ENCODE results near the gene DHRS2. TPM values are rescaled to one million over a fixed set of nuclear protein-coding genes. Genes with fewer than 3 reads are reported as not detected.

DHRS2 gene
- total and polyA plus RNA-seq, 10 of the 15 experiments (the other 5 are each of a cell fraction or from before 2014, with no cell fraction given), result 0.09 to 1.8 (median 0.73) TPM; not detected in 1

DNA sequence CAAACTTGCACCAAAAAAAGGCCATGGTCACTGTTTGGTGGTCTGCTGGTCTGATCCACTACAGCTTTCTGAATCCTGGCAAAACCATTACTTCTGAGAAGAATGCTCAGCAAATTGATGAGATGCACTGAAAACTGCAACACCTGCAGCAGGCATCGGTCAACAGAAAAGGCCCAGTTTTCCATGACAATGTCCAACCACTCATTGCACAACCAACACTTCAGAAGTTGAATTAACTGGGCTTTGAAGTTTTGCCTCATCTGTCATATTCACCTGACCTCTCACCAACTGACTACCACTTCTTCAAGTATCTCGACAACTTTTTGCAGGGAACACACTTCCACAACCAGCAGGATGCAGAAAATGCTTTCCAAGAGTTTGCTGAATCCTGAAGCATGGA lies 7.0 kb upstream of the DHRS2 start (continued):
- TF ChIP-seq, protein P1, sequence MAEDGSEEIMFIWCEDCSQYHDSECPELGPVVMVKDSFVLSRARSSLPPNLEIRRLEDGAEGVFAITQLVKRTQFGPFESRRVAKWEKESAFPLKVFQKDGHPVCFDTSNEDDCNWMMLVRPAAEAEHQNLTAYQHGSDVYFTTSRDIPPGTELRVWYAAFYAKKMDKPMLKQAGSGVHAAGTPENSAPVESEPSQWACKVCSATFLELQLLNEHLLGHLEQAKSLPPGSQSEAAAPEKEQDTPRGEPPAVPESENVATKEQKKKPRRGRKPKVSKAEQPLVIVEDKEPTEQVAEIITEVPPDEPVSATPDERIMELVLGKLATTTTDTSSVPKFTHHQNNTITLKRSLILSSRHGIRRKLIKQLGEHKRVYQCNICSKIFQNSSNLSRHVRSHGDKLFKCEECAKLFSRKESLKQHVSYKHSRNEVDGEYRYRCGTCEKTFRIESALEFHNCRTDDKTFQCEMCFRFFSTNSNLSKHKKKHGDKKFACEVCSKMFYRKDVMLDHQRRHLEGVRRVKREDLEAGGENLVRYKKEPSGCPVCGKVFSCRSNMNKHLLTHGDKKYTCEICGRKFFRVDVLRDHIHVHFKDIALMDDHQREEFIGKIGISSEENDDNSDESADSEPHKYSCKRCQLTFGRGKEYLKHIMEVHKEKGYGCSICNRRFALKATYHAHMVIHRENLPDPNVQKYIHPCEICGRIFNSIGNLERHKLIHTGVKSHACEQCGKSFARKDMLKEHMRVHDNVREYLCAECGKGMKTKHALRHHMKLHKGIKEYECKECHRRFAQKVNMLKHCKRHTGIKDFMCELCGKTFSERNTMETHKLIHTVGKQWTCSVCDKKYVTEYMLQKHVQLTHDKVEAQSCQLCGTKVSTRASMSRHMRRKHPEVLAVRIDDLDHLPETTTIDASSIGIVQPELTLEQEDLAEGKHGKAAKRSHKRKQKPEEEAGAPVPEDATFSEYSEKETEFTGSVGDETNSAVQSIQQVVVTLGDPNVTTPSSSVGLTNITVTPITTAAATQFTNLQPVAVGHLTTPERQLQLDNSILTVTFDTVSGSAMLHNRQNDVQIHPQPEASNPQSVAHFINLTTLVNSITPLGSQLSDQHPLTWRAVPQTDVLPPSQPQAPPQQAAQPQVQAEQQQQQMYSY (CRISPR knock-in tag; IDR thresholded peaks at IDR 0.05), result no peak

DNA sequence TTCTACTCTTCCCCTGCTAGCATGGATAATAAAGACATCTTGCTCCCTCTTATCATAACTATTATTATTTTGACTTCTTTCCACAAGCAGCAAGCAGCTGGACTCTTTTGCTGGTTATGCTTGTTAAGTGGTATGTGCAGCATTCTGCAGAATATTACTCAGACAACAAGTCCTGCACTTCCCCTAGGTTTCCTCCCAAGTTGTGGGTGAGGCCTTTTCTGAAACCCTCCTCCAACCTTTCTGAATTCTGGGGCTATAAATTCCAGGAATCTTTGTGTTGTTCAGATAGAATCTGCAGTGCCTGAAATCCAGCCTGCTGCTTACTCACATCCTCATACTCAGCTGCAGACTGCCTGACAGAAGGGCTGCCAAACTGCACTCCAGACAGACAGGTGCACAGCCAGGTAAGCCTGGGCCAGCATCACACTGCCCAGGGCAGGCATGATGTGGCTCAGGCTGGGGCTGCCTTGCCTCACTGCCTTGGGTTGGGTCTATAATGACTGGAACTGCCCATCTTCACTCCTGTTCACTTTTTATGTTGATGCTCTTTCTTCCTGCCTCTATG lies 6.2 kb upstream of the DHRS2 start:
- no peak overlapping the region for H3K4me2 ChIP-seq (ENCODE audit: control insufficient read depth, insufficient read depth)
- intact Hi-C loops (cut with micrococcal nuclease; ENCODE audit: unreplicated experiment), result no loop called here
- peaks cover 5% of the 10 kb centered on the region for H3K9me3 ChIP-seq (replicated peaks; ENCODE audit: control insufficient read depth, insufficient read depth, low read length)
- BruUV-seq (replicated peaks), result no TSS peak
- H3K9ac ChIP-seq (ENCODE audit: control insufficient read depth, insufficient read depth, low read length), result no peak overlapping the region
- RAD21 ChIA-PET (ENCODE audit: unreplicated experiment), result interaction anchor here (3.3 to 5.1 kb wide), 3 partner anchors 24 to 281 kb away, joined by 35 to 44 read pairs (median 43); no protein-coding TSS in a partner anchor
- POLR2A ChIA-PET, result interaction anchor here (0.6 kb wide), 1 partner anchor 40 kb away, joined by 5 read pairs; no protein-coding TSS in a partner anchor
- H2AFZ ChIP-seq (ENCODE audit: control insufficient read depth, low read depth, low read length), result no peak overlapping the region
- CTCF ChIA-PET, result interaction anchor here (0.9 to 7.3 kb wide), 7 partner anchors 15 to 294 kb away, joined by 3 to 91 read pairs (median 51); no protein-coding TSS in a partner anchor
- DNase-seq (ENCODE audit: low read depth, low spot score) (no peak), ATAC-seq (no peak), FAIRE-seq (no peak)
- in situ Hi-C loops (cut with MboI), result no loop called here
- no peaks in the 10 kb centered on the region for H4K20me1 ChIP-seq (ENCODE audit: control insufficient read depth, insufficient read depth)
- no peak overlapping the region for H3K4me3 ChIP-seq
- peaks cover 5% of the 10 kb centered on the region for H3K4me1 ChIP-seq (ENCODE audit: control insufficient read depth, insufficient read depth, low read length)
- no peaks in the 10 kb centered on the region for H3K36me3 ChIP-seq (ENCODE audit: control insufficient read depth in 2 of 2, insufficient read depth in 2 of 2, low read length in 1 of 2)
- H3K27me3 ChIP-seq (replicated peaks in 1 of 2; ENCODE audit: control insufficient read depth in 2 of 2, insufficient read depth in 2 of 2, low read length in 1 of 2), result no peaks in the 10 kb centered on the region
- SMC1A ChIA-PET (ENCODE audit: uncharacterized antibody, unreplicated experiment), result interaction anchor here (1.0 to 4.1 kb wide), 3 partner anchors 17 to 40 kb away, joined by 3 to 44 read pairs (median 22); no protein-coding TSS in a partner anchor
- H3K27ac ChIP-seq (ENCODE audit: control insufficient read depth, insufficient read depth), result no peak overlapping the region
- no peaks in the 10 kb centered on the region for H3K79me2 ChIP-seq (ENCODE audit: control insufficient read depth, insufficient read depth, low read length)
- TF ChIP-seq, protein P1 (CRISPR knock-in tag; IDR thresholded peaks at IDR 0.05), result no peak
- TF ChIP-seq CBFB (IDR thresholded peaks at IDR 0.05; ENCODE audit: low read depth) (no peak), SIX5 (IDR thresholded peaks at IDR 0.05; ENCODE audit: low read depth, low read length, severe bottlenecking) (no peak), HDAC6 (IDR thresholded peaks at IDR 0.05; ENCODE audit: unreplicated experiment) (no peak), IRF4 (IDR thresholded peaks at IDR 0.05; ENCODE audit: low read depth, low read length) (no peak), SMC3 (IDR thresholded peaks at IDR 0.05; ENCODE audit: borderline replicate concordance, low read length) (no peak)
- TF ChIP-seq, protein P2, sequence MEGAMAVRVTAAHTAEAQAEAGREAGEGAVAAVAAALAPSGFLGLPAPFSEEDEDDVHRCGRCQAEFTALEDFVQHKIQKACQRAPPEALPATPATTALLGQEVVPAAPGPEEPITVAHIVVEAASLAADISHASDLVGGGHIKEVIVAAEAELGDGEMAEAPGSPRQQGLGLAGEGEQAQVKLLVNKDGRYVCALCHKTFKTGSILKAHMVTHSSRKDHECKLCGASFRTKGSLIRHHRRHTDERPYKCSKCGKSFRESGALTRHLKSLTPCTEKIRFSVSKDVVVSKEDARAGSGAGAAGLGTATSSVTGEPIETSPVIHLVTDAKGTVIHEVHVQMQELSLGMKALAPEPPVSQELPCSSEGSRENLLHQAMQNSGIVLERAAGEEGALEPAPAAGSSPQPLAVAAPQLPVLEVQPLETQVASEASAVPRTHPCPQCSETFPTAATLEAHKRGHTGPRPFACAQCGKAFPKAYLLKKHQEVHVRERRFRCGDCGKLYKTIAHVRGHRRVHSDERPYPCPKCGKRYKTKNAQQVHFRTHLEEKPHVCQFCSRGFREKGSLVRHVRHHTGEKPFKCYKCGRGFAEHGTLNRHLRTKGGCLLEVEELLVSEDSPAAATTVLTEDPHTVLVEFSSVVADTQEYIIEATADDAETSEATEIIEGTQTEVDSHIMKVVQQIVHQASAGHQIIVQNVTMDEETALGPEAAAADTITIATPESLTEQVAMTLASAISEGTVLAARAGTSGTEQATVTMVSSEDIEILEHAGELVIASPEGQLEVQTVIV (IDR thresholded peaks at IDR 0.05; ENCODE audit: borderline replicate concordance, partially characterized antibody), result no peak
- TF ChIP-seq, protein P3, sequence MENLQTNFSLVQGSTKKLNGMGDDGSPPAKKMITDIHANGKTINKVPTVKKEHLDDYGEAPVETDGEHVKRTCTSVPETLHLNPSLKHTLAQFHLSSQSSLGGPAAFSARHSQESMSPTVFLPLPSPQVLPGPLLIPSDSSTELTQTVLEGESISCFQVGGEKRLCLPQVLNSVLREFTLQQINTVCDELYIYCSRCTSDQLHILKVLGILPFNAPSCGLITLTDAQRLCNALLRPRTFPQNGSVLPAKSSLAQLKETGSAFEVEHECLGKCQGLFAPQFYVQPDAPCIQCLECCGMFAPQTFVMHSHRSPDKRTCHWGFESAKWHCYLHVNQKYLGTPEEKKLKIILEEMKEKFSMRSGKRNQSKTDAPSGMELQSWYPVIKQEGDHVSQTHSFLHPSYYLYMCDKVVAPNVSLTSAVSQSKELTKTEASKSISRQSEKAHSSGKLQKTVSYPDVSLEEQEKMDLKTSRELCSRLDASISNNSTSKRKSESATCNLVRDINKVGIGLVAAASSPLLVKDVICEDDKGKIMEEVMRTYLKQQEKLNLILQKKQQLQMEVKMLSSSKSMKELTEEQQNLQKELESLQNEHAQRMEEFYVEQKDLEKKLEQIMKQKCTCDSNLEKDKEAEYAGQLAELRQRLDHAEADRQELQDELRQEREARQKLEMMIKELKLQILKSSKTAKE (IDR thresholded peaks at IDR 0.05; ENCODE audit: low read depth, poor library complexity, severe bottlenecking), result no peak

Data from GM12878 (cell line).